Transverse colon (tissue), 4 donors: Measurements from ENCODE around the gene FHAD1. TPM values are rescaled to one million over a fixed set of nuclear protein-coding genes. Genes with fewer than 3 reads are reported as not detected.

ENCODE experiments used
- DNase-seq: peaks from one replicate; pipeline ENCODE4 v3.0.0-alpha.2; 2019
- H3K27ac ChIP-seq, 4 donors: fragments of 200-600 bp; sonication (generic); 2 replicates each; pipeline ENCODE4 v1.5.1; 2016 to 2018; ENCODE audit warnings: inconsistent platforms in 4 of 4
- H3K27me3 ChIP-seq: fragments of 200-600 bp; sonication (generic); 2 replicates; pipeline ENCODE4 v1.5.1; 2017; ENCODE audit warnings: inconsistent platforms
- H3K36me3 ChIP-seq, 4 donors: fragments of 200-600 bp; sonication (generic); 2 replicates each; pipeline ENCODE4 v1.5.1; 2017 to 2019; ENCODE audit warnings: inconsistent platforms in 4 of 4
- H3K4me1 ChIP-seq, 4 donors: fragments of 200-600 bp; sonication (generic); 2 replicates each; pipeline ENCODE4 v1.5.1; 2017 to 2020; ENCODE audit warnings: inconsistent platforms in 4 of 4
- H3K4me3 ChIP-seq, 4 donors: fragments of 200-600 bp; sonication (generic); 1 replicate in 1 of 4; 2 replicates in 3 of 4; pipeline versions ENCODE4 v1.5.1 to v1.6.1; 2017 to 2019; ENCODE audit warnings: inconsistent platforms in 4 of 4
- H3K9me3 ChIP-seq, 2 donors: fragments of 200-600 bp; sonication (generic); 2 replicates each; pipeline ENCODE4 v1.5.1; 2017 to 2019; ENCODE audit warnings: inconsistent platforms in 2 of 2
- CTCF ChIP-seq, 5 experiments: fragments of 200-600 bp in 3 of 5; fragments of 450-650 bp in 2 of 5; sonication (generic) in 3 of 5; IDR thresholded peaks; 1 replicate in 2 of 5; 2 replicates in 3 of 5; pipeline ENCODE4 v1.5.1; 2016 to 2017; ENCODE audit warnings: antibody characterized with exemption in 5 of 5, inconsistent platforms in 3 of 5, mild to moderate bottlenecking in 2 of 5, moderate library complexity in 1 of 5
- EP300 ChIP-seq: sonication (generic); formaldehyde crosslinking; IDR thresholded peaks from one replicate; pipeline ENCODE4 v1.6.1; 2017; ENCODE audit warnings: antibody characterized with exemption, low read depth
- POLR2A ChIP-seq: fragments of 450-650 bp; IDR thresholded peaks from one replicate; pipeline ENCODE4 v1.6.1; 2016; ENCODE audit warnings: antibody characterized with exemption, mild to moderate bottlenecking, moderate library complexity
- POLR2AphosphoS5 ChIP-seq, 3 donors: sonication (generic); formaldehyde crosslinking; IDR thresholded peaks; one replicate each; pipeline ENCODE4 v1.6.1; 2016; ENCODE audit warnings: antibody characterized with exemption in 3 of 3
- WGBS, 2 donors: methylation state at CpG; one replicate each; pipeline ENCODE4 v1.1.5; 2018; ENCODE audit warnings: low coverage in 1 of 2; 5-methylcytosine and 5-hydroxymethylcytosine counted together
- in situ Hi-C, 4 donors: fragments of 200-750 bp; cut with MboI; loops; one replicate each; pipeline versions ENCODE4 v1.15.0 to v1.15.1; 2017; ENCODE audit warnings: low sequenced_read_pairs in 3 of 4, low pct_ligation_motif_present in 1 of 4, low pct_unique_long_range_greater_than_20kb in 1 of 4
- intact Hi-C: fragments of 100-400 bp; cut with DNase I; formaldehyde crosslinking; loops from one replicate; pipeline ENCODE4 v1.15.1; 2023; ENCODE audit warnings: low total_unique reads
- total RNA-seq, 4 donors: library from RNA; depleted of rRNA; stranded (reverse); fragments of >200 nt; gene quantifications; one replicate each; pipeline ENCODE4 v1.1.0, GENCODE V29; 2016

Gene FHAD1
- total RNA-seq, 4 donors from 2014 or later, result 0.75 to 0.82 TPM; not detected in 2

GRCh38 chr1:15277447-15277838 lies 30.4 kb downstream of the FHAD1 start:
- H3K36me3 ChIP-seq, result no peaks in the 10 kb centered on the region
- in situ Hi-C loops, result loop anchor here (10.0 kb wide), 2 partner anchors 123 to 133 kb away; partner anchors contain the start of gene TMEM51 (in 2 of the 4)
- no peak for TF ChIP-seq POLR2A
- no peak for TF ChIP-seq POLR2AphosphoS5 (IDR thresholded peaks at IDR 0.05)
- TF ChIP-seq EP300, result no peak
- no peak for TF ChIP-seq CTCF (IDR thresholded peaks at IDR 0.05)
- intact Hi-C loops, result no loop called here
- H3K27me3 ChIP-seq, result no peaks in the 10 kb centered on the region
- no peak for DNase-seq
- H3K9me3 ChIP-seq, result no peaks in the 10 kb centered on the region
- WGBS, 2 donors, result 82 to 90% methylated on average over 3 to 5 of the region's 5 CpGs
- peak overlapping the region in 2 of 4 donors; percentile 33 to 36 for H3K27ac ChIP-seq
- H3K4me1 ChIP-seq, result peaks cover 0 to 24% (median 6%) of the 10 kb centered on the region in 4 donors
- no peak overlapping the region for H3K4me3 ChIP-seq

DNA sequence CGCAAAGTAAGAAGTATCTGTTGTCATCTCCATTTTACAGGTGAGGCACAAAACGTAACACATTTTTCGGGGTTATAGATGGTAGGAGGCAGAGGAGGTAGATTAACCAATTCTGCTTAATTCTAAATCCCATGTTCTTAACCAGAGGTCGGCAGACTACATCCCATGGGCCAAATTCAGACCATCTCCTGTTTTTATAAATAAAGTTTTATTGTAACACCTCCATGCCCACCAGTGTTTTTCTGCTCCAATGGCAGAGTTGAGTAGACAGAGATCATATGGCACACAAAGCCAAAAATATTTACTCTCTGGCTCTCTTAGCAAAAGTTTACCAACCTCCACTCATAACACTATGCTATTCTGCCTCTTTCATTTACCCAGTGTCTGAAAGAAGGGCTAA lies 30.9 kb downstream of the FHAD1 start:
- H3K4me1 ChIP-seq, result peaks cover 0 to 25% (median 8%) of the 10 kb centered on the region in 4 donors
- in situ Hi-C loops, result loop anchor here (10.0 kb wide), 2 partner anchors 123 to 133 kb away; partner anchors contain the start of gene TMEM51 (in 2 of the 4)
- H3K36me3 ChIP-seq, result no peaks in the 10 kb centered on the region
- no peaks in the 10 kb centered on the region for H3K27me3 ChIP-seq
- TF ChIP-seq POLR2A, result no peak
- no peak for TF ChIP-seq EP300
- no peak for TF ChIP-seq CTCF (IDR thresholded peaks at IDR 0.05)
- no peak for TF ChIP-seq POLR2AphosphoS5 (IDR thresholded peaks at IDR 0.05)
- no peak overlapping the region for H3K27ac ChIP-seq
- intact Hi-C loops, result no loop called here
- no peak for DNase-seq
- no peak overlapping the region for H3K4me3 ChIP-seq
- no peaks in the 10 kb centered on the region for H3K9me3 ChIP-seq
- WGBS, 2 donors, result 86 to 92% methylated on average over 4 of the region's 4 CpGs

DNA sequence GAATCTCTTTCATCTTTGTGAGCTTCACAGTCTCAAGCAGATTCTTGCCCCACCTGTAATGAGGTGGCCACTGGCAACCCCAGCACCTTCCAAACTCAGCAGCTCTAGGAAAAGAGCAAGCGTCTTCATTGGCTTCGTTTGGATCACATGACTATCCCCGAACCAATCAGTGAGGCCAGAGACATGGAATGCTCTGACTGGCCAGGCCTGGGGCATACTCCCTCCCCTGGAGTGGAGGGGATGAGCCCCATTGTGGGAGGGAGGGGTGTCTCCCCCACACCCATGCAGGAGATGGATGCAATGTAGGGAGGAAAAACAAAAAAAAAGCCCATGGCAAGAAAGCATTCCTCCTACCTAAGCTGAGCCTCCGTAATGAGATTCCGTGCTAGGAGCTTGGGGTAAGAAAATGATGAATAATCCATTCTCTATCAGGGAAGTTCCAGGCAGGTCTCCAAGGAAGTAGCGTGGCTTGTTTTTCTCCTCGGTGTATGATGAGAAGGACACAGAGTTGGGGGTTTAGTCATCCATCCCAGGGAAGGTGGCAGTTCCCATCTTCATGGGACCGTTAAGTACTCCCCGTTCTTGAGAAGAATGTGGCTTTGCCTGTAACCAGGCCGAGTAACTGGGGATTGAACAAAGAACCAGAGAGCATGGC lies 32.7 kb downstream of the FHAD1 start:
- Histone ChIP-seq H3K9me3 (no peaks in the 10 kb centered on the region), H3K4me1 (peaks cover 7 to 37% (median 20%) of the 10 kb centered on the region in 4 donors), H3K27ac (no peak overlapping the region), H3K27me3 (no peaks in the 10 kb centered on the region), H3K4me3 (no peak overlapping the region), H3K36me3 (no peaks in the 10 kb centered on the region)
- TF ChIP-seq CTCF (IDR thresholded peaks at IDR 0.05), result no peak
- no peak for TF ChIP-seq EP300
- no peak for TF ChIP-seq POLR2AphosphoS5 (IDR thresholded peaks at IDR 0.05)
- no peak for TF ChIP-seq POLR2A
- WGBS, 2 donors, result 73 to 90% methylated on average over 7 to 10 of the region's 10 CpGs
- in situ Hi-C loops, result loop anchor here (10.0 kb wide), 2 partner anchors 125 to 135 kb away; partner anchors contain the start of gene TMEM51 (in 2 of the 4)
- intact Hi-C loops, result no loop called here
- DNase-seq, result no peak

DNA sequence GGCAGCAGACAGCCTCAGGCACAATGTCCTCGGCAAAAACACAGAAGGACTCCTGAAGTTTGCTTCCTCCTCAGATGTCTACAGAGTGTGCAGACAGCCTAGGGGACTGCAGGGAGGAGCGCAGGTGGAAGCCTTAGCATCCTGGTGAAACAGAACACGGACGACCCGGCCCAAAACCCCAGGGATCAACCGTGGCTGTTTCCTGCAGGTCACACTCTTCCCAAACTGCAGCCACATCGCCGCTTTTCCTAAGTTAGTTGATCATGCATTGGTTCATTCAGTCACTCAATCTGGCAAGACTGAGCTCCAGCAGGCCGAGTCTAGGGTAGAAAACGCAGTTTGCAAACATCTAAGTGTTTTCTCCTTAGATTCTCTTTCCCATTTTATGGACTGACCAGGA lies 33.4 kb downstream of the FHAD1 start:
- Histone ChIP-seq H3K36me3 (no peaks in the 10 kb centered on the region), H3K9me3 (no peaks in the 10 kb centered on the region), H3K27ac (no peak overlapping the region), H3K27me3 (no peaks in the 10 kb centered on the region), H3K4me1 (peaks cover 7 to 44% (median 24%) of the 10 kb centered on the region in 4 donors), H3K4me3 (no peak overlapping the region)
- in situ Hi-C loops, result no loop called here
- WGBS, 2 donors, result 60 to 82% methylated on average over 2 to 10 of the region's 10 CpGs
- intact Hi-C loops, result no loop called here
- no peak for TF ChIP-seq POLR2AphosphoS5 (IDR thresholded peaks at IDR 0.05)
- TF ChIP-seq POLR2A, result no peak
- no peak for TF ChIP-seq EP300
- no peak for TF ChIP-seq CTCF (IDR thresholded peaks at IDR 0.05)
- no peak for DNase-seq
